PC-9 (cell line): Measurements from ENCODE around the gene SCAF8.

ENCODE experiments used
- CTCF ChIP-seq: fragments of 200-600 bp; sonication (generic); conservative IDR thresholded peaks from 2 replicates; pipeline ENCODE4 v1.6.1; 2017; ENCODE audit warnings: mixed run types, antibody characterized with exemption, mild to moderate bottlenecking, moderate library complexity
- EZH2 ChIP-seq: fragments of 200-600 bp; sonication (generic); IDR thresholded peaks from 2 replicates; pipeline ENCODE4 v1.8.0; 2017; ENCODE audit warnings: antibody characterized with exemption, low read depth

DNA sequence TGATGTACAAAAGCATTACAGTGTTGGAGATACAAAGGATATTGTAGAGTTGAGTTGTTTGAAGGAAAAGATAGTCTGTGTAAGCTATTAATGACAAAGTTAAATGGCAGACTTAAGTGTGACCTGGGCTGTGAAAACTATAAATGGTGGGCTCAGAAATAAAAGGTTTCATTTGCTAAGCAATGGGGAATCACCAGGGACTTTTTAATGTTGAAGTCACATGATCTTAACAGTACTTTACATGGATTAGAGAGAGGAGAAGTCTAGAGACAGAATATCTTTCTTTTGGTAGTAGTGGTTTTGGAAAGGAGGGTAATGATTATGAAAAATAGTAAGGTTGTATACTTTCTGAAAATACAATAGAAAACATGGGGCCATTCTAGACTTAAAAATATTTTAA lies 67.1 kb downstream of the SCAF8 start:
- TF ChIP-seq EZH2 (no peak), CTCF (no peak)
